A549 (cell line): ENCODE measurements around the gene STX8.

Experiments
- BHLHE40 ChIP-seq: IDR thresholded peaks from 2 replicates; pipeline ENCODE4 v1.6.1; 2012; ENCODE audit warnings: low read depth, low read length, inconsistent platforms
- CBX2 ChIP-seq: fragments of 200-600 bp; sonication (generic); IDR thresholded peaks from 2 replicates; pipeline ENCODE4 v1.6.1; 2016; ENCODE audit warnings: low read depth, mild to moderate bottlenecking, borderline replicate concordance
- ESRRA ChIP-seq: fragments of 150-350 bp; IDR thresholded peaks from 2 replicates; pipeline ENCODE4 v1.6.1; 2014; ENCODE audit warnings: mild to moderate bottlenecking, low read length, borderline replicate concordance
- HDAC2 ChIP-seq: fragments of 200-600 bp; sonication (generic); IDR thresholded peaks from 2 replicates; pipeline ENCODE4 v1.6.1; 2016
- KDM5A ChIP-seq: fragments of 200-600 bp; sonication (generic); IDR thresholded peaks from 2 replicates; pipeline ENCODE4 v1.6.1; 2016; ENCODE audit warnings: antibody characterized with exemption, mild to moderate bottlenecking
- POLR2A ChIP-seq: IDR thresholded peaks from 2 replicates; pipeline ENCODE4 v1.6.1; 2012; ENCODE audit warnings: mild to moderate bottlenecking, low read length
- RFX5 ChIP-seq: fragments of 450-650 bp; IDR thresholded peaks from 2 replicates; pipeline ENCODE4 v1.7.1; 2014; ENCODE audit warnings: antibody characterized with exemption, mild to moderate bottlenecking, moderate library complexity
- SMC3 ChIP-seq: fragments of >200 bp; sonication (Bioruptor Twin); formaldehyde crosslinking; IDR thresholded peaks from 3 replicates; pipeline ENCODE4 v1.6.1; 2018; ENCODE audit warnings: inconsistent platforms
- ZSCAN20 ChIP-seq: fragments of 250-450 bp; sonication (Bioruptor Pico); IDR thresholded peaks from 2 replicates; pipeline ENCODE4 v1.8.0; 2022; ENCODE audit warnings: mild to moderate bottlenecking, moderate library complexity
- TF ChIP-seq, protein P1 (sequence below): IDR thresholded peaks from 2 replicates; pipeline ENCODE4 v1.6.1; 2012
- TF ChIP-seq, protein P2 (sequence below): fragments of >200 bp; sonication (Bioruptor Twin); formaldehyde crosslinking; IDR thresholded peaks from 3 replicates; pipeline ENCODE4 v1.5.1; 2016
- TF ChIP-seq, protein P3 (sequence below): IDR thresholded peaks from 2 replicates; pipeline ENCODE4 v1.6.1; 2012
- TF ChIP-seq, protein P4 (sequence below): fragments of 200-600 bp; sonication (generic); IDR thresholded peaks from 2 replicates; pipeline ENCODE4 v1.6.1; 2016; ENCODE audit warnings: antibody characterized with exemption, mild to moderate bottlenecking, moderate library complexity

DNA sequence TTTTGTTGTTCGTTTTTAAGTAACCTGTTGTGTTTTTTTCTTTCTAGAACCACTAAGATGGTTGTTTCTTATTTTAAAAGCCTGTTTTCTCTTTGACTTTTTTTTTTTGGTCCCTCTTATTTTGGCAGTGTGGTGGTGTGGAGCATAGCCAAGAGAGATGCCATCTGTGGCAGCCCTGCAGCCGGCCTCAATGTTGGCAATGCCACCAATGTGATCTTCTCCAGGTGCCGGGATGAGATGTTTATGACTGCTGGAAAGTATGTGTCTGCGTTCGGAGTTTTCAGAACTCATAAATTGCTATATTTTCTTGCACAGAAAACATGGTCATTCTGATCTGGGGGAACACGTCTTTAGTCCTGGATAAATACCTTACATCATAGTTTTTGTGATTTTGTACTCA, 18.4 kb upstream of the STX8 start:
- TF ChIP-seq, protein P1, sequence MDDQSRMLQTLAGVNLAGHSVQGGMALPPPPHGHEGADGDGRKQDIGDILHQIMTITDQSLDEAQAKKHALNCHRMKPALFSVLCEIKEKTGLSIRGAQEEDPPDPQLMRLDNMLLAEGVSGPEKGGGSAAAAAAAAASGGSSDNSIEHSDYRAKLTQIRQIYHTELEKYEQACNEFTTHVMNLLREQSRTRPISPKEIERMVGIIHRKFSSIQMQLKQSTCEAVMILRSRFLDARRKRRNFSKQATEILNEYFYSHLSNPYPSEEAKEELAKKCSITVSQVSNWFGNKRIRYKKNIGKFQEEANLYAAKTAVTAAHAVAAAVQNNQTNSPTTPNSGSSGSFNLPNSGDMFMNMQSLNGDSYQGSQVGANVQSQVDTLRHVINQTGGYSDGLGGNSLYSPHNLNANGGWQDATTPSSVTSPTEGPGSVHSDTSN: no peak
- TF ChIP-seq, protein P2, sequence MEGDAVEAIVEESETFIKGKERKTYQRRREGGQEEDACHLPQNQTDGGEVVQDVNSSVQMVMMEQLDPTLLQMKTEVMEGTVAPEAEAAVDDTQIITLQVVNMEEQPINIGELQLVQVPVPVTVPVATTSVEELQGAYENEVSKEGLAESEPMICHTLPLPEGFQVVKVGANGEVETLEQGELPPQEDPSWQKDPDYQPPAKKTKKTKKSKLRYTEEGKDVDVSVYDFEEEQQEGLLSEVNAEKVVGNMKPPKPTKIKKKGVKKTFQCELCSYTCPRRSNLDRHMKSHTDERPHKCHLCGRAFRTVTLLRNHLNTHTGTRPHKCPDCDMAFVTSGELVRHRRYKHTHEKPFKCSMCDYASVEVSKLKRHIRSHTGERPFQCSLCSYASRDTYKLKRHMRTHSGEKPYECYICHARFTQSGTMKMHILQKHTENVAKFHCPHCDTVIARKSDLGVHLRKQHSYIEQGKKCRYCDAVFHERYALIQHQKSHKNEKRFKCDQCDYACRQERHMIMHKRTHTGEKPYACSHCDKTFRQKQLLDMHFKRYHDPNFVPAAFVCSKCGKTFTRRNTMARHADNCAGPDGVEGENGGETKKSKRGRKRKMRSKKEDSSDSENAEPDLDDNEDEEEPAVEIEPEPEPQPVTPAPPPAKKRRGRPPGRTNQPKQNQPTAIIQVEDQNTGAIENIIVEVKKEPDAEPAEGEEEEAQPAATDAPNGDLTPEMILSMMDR: no peak
- no peak for TF ChIP-seq SMC3
- no peak for TF ChIP-seq BHLHE40
- TF ChIP-seq POLR2A: no peak
- TF ChIP-seq, protein P3, sequence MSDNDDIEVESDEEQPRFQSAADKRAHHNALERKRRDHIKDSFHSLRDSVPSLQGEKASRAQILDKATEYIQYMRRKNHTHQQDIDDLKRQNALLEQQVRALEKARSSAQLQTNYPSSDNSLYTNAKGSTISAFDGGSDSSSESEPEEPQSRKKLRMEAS: no peak
- TF ChIP-seq CBX2: no peak
- TF ChIP-seq, protein P4, sequence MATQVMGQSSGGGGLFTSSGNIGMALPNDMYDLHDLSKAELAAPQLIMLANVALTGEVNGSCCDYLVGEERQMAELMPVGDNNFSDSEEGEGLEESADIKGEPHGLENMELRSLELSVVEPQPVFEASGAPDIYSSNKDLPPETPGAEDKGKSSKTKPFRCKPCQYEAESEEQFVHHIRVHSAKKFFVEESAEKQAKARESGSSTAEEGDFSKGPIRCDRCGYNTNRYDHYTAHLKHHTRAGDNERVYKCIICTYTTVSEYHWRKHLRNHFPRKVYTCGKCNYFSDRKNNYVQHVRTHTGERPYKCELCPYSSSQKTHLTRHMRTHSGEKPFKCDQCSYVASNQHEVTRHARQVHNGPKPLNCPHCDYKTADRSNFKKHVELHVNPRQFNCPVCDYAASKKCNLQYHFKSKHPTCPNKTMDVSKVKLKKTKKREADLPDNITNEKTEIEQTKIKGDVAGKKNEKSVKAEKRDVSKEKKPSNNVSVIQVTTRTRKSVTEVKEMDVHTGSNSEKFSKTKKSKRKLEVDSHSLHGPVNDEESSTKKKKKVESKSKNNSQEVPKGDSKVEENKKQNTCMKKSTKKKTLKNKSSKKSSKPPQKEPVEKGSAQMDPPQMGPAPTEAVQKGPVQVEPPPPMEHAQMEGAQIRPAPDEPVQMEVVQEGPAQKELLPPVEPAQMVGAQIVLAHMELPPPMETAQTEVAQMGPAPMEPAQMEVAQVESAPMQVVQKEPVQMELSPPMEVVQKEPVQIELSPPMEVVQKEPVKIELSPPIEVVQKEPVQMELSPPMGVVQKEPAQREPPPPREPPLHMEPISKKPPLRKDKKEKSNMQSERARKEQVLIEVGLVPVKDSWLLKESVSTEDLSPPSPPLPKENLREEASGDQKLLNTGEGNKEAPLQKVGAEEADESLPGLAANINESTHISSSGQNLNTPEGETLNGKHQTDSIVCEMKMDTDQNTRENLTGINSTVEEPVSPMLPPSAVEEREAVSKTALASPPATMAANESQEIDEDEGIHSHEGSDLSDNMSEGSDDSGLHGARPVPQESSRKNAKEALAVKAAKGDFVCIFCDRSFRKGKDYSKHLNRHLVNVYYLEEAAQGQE: no peak
- TF ChIP-seq ESRRA: no peak
- no peak for TF ChIP-seq KDM5A
- no peak for TF ChIP-seq RFX5
- TF ChIP-seq HDAC2: no peak
- no peak for TF ChIP-seq ZSCAN20 (CRISPR knock-in tag)
